CMK (cell line): ENCODE measurements around the gene CECR2.
"Not testable (repeated sequence)": the region's sequence is repeated elsewhere in the genome, so short reads cannot be mapped to it uniquely, and the experiment has no call there.

ENCODE experiments used
- DNase-seq: peaks from one replicate; pipeline ENCODE4 v3.0.0-alpha.2; 2010; ENCODE audit warnings: low read depth

The CECR2 gene

DNA sequence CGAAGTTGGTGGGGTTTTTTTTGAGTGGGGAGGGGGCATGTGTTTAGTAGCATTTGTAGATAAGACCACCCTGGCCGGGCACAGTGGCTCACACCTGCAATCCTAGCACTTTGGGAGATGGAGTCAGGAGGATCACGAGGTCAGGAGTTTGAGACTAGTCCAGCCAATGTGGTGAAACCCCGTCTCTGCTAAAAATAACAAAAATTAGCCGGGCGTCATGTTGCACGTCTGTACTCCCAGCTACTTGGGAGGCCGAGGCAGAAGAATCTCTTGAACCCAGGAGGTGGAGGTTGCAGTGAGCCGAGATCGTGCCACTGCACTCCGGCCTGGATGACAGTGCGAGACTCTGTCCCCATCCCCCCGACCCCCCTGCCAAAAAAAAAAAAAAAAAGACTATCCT is 34.6 kb downstream of the CECR2 start:
- DNase-seq = no peak

DNA sequence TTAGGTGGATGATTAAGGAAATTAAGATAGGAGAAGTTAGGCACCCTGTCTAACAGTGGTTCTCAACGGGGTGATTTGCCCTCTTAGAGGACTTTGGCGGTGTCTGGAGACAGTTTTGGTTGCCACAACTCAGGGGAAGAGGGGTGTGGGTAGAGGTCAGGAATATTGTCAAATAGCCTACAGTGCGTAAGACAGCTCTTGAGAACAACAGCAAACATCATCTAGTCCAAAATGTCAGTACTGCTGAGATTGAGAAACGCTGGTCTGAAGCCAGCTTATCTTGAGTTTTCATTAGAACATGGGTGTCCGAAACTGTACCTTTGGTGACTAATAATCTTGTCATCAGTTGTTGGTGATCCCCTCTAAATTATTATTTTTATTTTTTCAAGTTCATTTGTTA is 38.4 kb downstream of the CECR2 start:
- no peak for DNase-seq

DNA sequence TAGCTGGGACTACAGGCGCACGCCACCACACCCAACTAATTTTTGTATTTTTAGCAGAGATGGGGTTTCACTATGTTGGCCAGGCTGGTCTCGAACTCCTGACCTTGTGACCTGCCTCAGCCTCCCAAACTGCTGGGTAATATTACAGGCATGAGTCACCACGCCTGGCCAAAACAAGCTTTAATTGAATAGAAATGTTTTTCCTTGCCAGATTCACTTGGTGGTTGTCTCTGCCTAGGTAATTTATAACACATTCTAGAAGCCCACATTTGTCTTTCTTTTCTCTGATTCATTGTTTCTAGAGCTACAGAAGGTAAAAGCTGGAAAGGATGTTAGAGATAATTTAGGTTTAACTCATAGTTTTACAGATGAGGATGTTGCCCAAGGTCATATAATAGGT is 41.3 kb downstream of the CECR2 start:
- no peak for DNase-seq

- DNase-seq = no peak
Observed at GRCh38 chr22:17411213-17411612, 42.0 kb downstream of the CECR2 start.

DNA sequence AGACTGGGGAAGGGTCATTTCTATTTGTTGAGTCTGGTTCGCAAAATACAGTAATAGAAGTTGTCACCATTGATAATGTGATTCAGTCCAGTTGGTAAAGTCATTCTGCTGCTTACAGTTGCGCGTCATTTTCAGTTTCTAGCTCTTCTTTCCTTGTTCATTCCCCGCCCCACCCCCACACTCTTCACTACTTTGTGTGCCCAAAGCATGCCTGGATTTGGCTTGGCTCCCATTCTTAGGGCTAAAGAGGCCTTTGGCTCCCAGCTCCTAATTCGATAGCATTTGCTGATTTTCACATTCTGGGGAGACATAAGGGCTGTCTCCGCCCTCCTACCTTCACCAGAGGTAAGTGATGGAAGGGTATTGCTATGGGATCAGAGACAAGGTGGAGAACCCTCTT is 43.0 kb downstream of the CECR2 start:
- DNase-seq = no peak

- DNase-seq = no peak
Observed at GRCh38 chr22:17418890-17419324, 49.6 kb downstream of the CECR2 start.

- DNase-seq = no peak
Observed at GRCh38 chr22:17419348-17419747, 50.1 kb downstream of the CECR2 start.

- no peak for DNase-seq
Observed at GRCh38 chr22:17422736-17423343, 53.6 kb downstream of the CECR2 start.

DNA sequence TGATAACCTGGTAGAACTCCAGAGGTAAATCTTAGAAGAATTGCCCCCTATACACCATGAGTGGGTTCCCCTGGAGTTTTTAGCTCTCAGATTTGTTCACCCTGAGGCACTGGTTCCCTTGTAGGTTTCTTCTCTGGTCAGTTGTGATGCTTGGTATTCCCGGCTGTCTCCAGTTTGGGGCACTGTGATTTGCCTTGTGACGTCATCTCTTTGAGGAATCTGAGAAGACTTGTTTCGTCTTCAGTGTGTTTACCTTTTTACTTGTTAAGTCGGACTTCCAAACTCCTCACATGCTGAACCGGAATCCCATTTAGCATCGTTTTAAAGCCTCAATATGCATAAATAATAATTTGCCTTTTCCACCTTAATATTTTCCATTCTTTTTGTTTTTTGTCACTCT is 54.4 kb downstream of the CECR2 start:
- DNase-seq = no peak

- DNase-seq = not testable (repeated sequence)
Observed at GRCh38 chr22:17427528-17427927, 58.3 kb downstream of the CECR2 start.

DNA sequence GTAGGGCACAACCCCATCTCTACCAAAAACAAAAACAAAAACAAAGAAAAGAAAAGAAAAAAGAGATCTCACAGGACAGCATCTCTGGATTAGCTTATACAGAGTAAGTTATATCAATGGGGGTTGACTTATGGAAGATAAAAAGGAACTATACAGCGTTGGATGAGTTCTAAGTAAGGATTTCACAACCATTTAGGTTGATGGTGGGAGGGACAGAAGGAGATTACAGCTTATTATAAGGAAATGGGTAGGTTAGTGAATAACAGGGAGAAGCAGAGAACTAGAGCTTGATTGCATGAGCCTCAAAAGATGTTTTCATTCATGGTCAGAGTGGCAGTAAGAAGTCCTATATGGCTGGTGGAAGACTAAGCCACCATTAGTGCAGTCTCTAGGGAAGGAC is 60.3 kb downstream of the CECR2 start:
- DNase-seq = no peak

- DNase-seq = no peak
Observed at GRCh38 chr22:17430412-17430811, 61.2 kb downstream of the CECR2 start.

GRCh38 chr22:17431179-17431578 is 61.9 kb downstream of the CECR2 start:
- no peak for DNase-seq

GRCh38 chr22:17434856-17435255 is 65.6 kb downstream of the CECR2 start:
- DNase-seq = no peak

DNA sequence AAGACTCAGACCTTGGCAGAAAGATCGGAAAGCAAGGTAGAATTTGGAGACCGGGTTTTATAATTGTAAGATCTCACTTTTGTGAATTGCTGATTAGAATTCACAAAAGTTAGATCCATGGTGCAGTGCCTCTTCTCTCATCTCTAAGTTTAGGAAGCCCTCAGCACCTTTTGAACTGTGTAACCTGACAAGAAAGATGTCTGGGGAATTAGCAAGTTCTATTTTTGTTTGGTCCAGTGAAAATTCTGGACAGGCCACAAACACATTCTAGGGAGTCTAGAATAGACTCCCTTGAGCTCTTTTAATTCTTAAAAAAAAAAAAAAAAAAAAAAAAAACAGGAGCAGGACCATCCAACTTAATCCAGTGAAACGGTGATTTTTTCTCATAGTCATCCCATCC is 66.1 kb downstream of the CECR2 start:
- DNase-seq = no peak

- no peak for DNase-seq
Observed at GRCh38 chr22:17436382-17436980, 67.2 kb downstream of the CECR2 start.

- no peak for DNase-seq
Observed at GRCh38 chr22:17436981-17437412, 67.7 kb downstream of the CECR2 start.

DNA sequence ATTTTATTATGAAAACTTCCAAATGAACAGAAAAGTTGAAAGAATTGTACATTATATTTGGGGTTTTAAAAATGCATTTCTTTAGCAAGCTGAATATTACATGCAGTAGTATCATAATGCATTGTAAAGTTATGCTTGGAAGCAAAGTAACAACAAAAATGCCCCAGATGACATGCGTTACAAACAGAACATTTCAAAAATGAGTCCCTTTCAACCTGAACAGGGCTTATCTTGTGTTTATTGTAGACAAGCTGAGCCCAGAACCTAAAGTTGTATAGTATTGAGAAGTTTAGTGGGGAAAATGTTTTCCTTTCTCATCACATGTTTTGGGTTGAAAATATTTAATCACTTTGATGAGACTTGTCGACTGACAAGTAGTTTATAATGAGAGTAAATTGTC is 68.8 kb downstream of the CECR2 start:
- DNase-seq = no peak

- DNase-seq = no peak
Observed at GRCh38 chr22:17441326-17441725, 72.1 kb downstream of the CECR2 start.

- no peak for DNase-seq
Observed at GRCh38 chr22:17443405-17444203, 74.3 kb downstream of the CECR2 start.

DNA sequence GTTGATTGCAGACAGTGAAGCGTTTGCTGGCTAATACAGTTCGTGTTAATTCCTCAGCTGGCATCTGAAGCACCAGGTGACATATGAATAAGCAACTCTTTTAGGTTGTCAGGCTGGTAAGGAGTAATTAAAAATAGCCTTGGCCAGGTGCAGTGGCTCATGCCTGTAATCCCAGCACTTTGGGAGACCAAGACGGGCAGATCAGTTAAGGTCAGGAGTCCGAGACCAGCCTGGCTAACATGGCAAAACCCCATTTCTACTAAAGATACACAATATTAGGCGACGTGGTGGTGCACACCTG is 74.9 kb downstream of the CECR2 start:
- no peak for DNase-seq

DNA sequence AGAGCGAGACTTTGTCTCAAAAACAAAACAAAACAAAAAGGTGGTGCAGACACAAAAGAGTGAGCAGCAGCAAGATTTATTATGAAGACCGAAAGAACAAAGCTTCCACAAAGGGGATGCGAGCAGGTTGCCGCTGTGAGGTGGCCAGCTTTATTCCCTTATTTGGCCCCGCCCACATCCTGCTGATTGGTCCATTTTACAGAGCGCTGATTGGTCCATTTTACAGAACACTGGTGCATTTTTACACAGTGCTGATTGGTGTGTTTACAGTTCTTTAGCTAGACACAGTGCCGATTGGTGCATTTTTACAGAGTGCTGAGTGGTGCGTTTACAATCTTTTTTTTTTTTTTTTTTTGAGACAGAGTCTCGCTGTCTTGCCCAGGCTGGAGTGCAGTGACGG is 77.4 kb downstream of the CECR2 start:
- DNase-seq = no peak

DNA sequence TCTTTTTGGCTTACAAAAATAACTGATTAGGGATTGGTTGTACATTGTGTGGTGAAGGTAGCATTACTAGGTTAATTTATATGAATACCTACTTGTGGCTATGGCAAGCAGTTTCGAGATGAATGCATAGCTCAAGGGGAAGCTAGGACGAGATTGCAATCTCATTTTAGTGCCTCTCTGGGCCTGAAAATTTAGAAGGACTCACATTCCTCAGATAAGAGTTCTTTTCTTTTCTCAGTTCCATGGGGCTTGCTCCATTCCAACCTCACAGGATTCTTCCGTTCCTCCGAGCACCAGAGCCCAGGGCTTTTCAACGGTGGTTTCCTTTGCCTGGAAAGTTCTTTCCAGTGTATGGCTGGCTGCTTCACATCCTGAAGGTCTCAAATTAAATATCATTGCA is 82.1 kb downstream of the CECR2 start:
- DNase-seq = no peak

DNA sequence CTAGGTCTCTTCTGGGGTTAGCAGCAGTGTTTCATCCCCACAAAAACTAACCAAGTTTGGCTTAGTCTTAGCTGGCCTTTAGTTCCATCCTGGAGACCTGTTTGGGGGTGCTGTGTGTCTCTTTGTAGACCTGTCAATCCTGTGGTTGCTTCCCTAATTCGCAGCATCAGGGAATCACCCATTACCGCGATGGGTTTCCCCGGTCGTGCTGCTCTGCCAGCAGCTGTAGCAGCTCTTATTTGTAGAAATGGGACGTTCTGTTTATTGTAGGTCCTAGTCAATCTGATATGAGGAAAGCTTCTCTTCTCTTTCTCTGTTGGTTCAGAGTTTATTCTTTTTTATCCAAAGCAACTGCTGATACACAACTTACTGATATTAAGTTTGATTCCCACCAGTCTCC is 91.6 kb downstream of the CECR2 start:
- DNase-seq = no peak
